ENCODE results near the gene COPS7B. TPM values are rescaled to one million over a fixed set of nuclear protein-coding genes. Genes with fewer than 3 reads are reported as not detected.

Gene COPS7B
- total RNA-seq, 2 experiments from 2014 or later, result 47.1 to 50.6 TPM

DNA sequence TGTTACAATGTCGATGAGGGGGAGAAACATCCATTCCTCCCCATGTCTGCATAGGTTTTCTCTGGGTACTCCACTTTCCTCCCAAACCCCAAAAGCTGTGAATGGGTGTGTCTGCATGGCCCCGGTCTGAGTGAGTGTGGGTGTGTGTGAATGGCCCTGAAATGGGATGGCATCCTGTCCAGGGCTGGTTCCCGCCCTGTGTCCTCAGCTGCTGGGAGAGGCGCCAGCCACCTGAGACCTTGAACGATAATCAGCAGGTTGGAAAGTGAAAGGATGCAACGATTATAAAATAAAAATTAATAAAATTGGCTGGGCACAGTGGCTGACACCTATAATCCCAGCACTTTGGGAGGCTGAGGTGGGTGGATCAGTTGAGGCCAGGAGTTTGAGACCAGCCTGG lies 70.7 kb downstream of the COPS7B start:
- Mint-ChIP-seq H3K4me3 (no peak overlapping the region), H3K27me3 (peaks cover 2% of the 10 kb centered on the region), H3K9me3 (no peaks in the 10 kb centered on the region), H3K36me3 (no peaks in the 10 kb centered on the region), H3K4me1 (ENCODE audit: low read depth) (no peaks in the 10 kb centered on the region), H3K27ac (no peak overlapping the region)
- ChIA-PET CTCF (no interaction called here), POLR2A (no interaction called here)
- no peak for DNase-seq
- intact Hi-C loops (cut with micrococcal nuclease), result no loop called here

Other genes with a start within 250 kb of the COPS7B start
- gene TEX44, start 193.6 kb upstream of the COPS7B start, total RNA-seq, result not detected
- gene PTMA, start 77.9 kb upstream of the COPS7B start, total RNA-seq, result 1,000 to 10,000 TPM; 1,763 to 1,778 TPM
- 10 to 100 TPM; 29.5 to 31.1 TPM for gene PDE6D, start 5.2 kb upstream of the COPS7B start, total RNA-seq
- gene NPPC, start 140.0 kb downstream of the COPS7B start, total RNA-seq, result under 1 TPM in 1 of 2 experiments, not detected in 1; 0.22 TPM
- 10 to 100 TPM; 20.5 to 25.7 TPM for gene DIS3L2, start 175.3 kb downstream of the COPS7B start, total RNA-seq